HFFc6 (cell line): ENCODE measurements around the gene UBE2Q1. TPM values are rescaled to one million over a fixed set of nuclear protein-coding genes. Genes with fewer than 3 reads are reported as not detected.

Source experiments
- DNase-seq: peaks from one replicate; pipeline ENCODE4 v3.0.0-alpha.2; 2018
- H3K27ac Mint-ChIP-seq: 2 replicates; pipeline ENCODE4 v1.8.0; 2020; ENCODE audit warnings: mild to moderate bottlenecking, mixed read lengths
- H3K27me3 Mint-ChIP-seq: 2 replicates; pipeline ENCODE4 v1.8.0; 2021; ENCODE audit warnings: mild to moderate bottlenecking, moderate library complexity, mixed read lengths; ENCODE audit not compliant: insufficient read depth
- H3K36me3 Mint-ChIP-seq: 2 replicates; pipeline ENCODE4 v1.8.0; 2021; ENCODE audit warnings: low read depth, mixed read lengths
- H3K4me1 Mint-ChIP-seq: 2 replicates; pipeline ENCODE4 v1.8.0; 2020; ENCODE audit warnings: low read depth, mixed read lengths
- H3K4me3 Mint-ChIP-seq: 2 replicates; pipeline ENCODE4 v1.8.0; 2020; ENCODE audit warnings: mild to moderate bottlenecking, moderate library complexity, mixed read lengths
- H3K9me3 Mint-ChIP-seq: 2 replicates; pipeline ENCODE4 v1.8.0; 2020; ENCODE audit warnings: mild to moderate bottlenecking, mixed read lengths
- CTCF ChIP-seq: fragments of 200-600 bp; sonication (generic); IDR thresholded peaks from 2 replicates; pipeline ENCODE4 v1.5.0; 2021; ENCODE audit warnings: antibody characterized with exemption, mild to moderate bottlenecking
- total RNA-seq, 6 experiments: library from RNA; stranded (reverse); fragmentation: NEBNext Ultra II Directional; extraction: Animal tissue kit (Norgen Biotek cat#: 25700); gene quantifications; 2 replicates in 1 of 6; 3 replicates in 5 of 6; pipeline ENCODE4 v1.2.3, GENCODE V29; 2021

Gene UBE2Q1
- total RNA-seq, 6 experiments from 2014 or later = 72.6 to 101 (median 91.5) TPM

DNA sequence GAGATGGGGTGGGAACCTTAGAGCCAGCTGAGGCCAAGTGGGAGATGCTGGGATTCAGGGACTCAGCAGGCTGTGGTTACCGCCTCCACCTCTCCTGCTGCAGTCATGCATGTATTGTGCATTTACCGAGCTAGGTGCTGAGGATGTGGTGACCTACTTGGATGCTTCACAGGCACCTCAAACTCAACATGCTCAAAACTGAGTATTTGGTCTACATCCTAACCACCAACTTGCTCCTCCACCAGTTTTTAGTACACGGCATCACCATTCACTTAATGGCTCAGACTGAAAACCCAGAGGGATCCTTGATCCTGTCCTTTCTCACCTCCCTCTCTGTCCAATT, 14.7 kb upstream of the UBE2Q1 start:
- Mint-ChIP-seq H3K27me3 (peaks cover 29% of the 10 kb centered on the region), H3K36me3 (no peaks in the 10 kb centered on the region), H3K4me1 (peaks cover 12% of the 10 kb centered on the region), H3K9me3 (no peaks in the 10 kb centered on the region; the same call in 1 of the 2 replicates), H3K4me3 (no peak overlapping the region), H3K27ac (no peak overlapping the region)
- no peak for DNase-seq
- TF ChIP-seq CTCF = no peak

DNA sequence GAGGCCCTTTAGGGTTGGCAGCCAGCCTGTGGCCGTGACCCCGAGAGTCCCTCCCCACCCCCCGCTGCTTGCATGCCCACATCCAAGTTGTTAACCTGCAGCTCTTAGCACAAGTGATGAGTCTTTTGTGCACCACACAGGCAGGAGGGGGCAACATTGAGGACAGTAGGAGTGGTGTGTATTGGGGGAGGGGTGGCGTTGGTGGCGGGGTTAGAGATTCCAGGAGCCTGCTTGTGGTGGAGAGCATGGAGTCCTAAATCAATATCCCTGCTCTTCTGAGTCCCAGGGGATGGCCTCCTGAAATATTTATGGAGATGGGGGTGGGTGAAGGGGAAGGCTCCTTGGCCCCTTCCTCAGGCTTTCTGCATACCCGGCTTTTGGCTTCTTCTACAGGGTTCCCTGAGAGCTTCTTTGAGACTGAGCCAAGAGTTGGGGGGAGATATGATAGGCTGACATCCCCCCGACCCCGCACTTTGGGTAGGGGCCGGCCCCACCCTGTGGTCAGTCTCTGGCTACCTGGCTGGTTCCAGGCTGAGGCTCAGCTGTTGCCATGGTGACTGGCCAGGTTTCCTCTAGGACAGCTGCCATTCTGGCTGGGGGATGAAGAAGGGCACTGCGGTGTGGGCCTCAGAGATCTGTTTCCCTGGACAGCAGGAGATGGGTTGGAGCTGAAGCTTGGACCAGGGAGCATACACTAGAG, 14.2 kb upstream of the UBE2Q1 start:
- H3K4me3 Mint-ChIP-seq = no peak overlapping the region
- H3K27ac Mint-ChIP-seq = no peak overlapping the region
- peaks cover 35% of the 10 kb centered on the region for H3K27me3 Mint-ChIP-seq
- no peak for TF ChIP-seq CTCF
- DNase-seq = no peak
- no peaks in the 10 kb centered on the region for H3K36me3 Mint-ChIP-seq
- no peaks in the 10 kb centered on the region; the same call in 1 of the 2 replicates for H3K9me3 Mint-ChIP-seq
- peaks cover 12% of the 10 kb centered on the region for H3K4me1 Mint-ChIP-seq

DNA sequence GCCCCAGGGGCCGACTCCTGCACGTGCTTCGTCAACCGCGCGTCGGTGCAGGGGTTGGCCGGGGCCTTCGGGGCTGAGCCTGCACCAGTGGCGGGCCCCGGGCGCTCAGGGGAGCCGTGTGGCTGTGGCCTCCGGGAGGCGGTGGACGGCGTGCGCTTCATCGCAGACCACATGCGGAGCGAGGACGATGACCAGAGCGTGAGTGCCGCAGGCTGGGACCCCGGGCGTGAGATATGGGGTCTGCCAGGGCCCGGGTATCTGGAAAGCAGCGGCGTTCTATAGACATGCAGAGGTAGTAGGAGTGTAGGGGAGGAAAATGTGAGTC, 13.5 kb upstream of the UBE2Q1 start:
- Mint-ChIP-seq H3K9me3 (no peaks in the 10 kb centered on the region; the same call in 1 of the 2 replicates), H3K4me1 (peaks cover 12% of the 10 kb centered on the region), H3K27me3 (peaks cover 39% of the 10 kb centered on the region), H3K4me3 (no peak overlapping the region), H3K27ac (no peak overlapping the region), H3K36me3 (no peaks in the 10 kb centered on the region)
- DNase-seq = no peak
- TF ChIP-seq CTCF = no peak

GRCh38 chr1:154571244-154571963, 12.9 kb upstream of the UBE2Q1 start:
- Mint-ChIP-seq H3K4me3 (no peak overlapping the region), H3K27ac (no peak overlapping the region; the same call in 1 of the 2 replicates), H3K9me3 (no peaks in the 10 kb centered on the region; the same call in 1 of the 2 replicates), H3K4me1 (peaks cover 12% of the 10 kb centered on the region), H3K36me3 (no peaks in the 10 kb centered on the region), H3K27me3 (peaks cover 42% of the 10 kb centered on the region)
- DNase-seq = no peak
- no peak for TF ChIP-seq CTCF

- H3K9me3 Mint-ChIP-seq = no peaks in the 10 kb centered on the region; the same call in 1 of the 2 replicates
- H3K36me3 Mint-ChIP-seq = no peaks in the 10 kb centered on the region
- H3K4me1 Mint-ChIP-seq = no peaks in the 10 kb centered on the region
- no peak for DNase-seq
- no peak for TF ChIP-seq CTCF
- H3K27me3 Mint-ChIP-seq = peaks cover 34% of the 10 kb centered on the region
- H3K4me3 Mint-ChIP-seq = no peak overlapping the region
- no peak overlapping the region for H3K27ac Mint-ChIP-seq
Measured at GRCh38 chr1:154568157-154568815, 9.8 kb upstream of the UBE2Q1 start.
